SK-N-SH (cell line): Measurements from ENCODE around the gene CYP2A13. TPM values are rescaled to one million over a fixed set of nuclear protein-coding genes. Genes with fewer than 3 reads are reported as not detected.
"Not testable (repeated sequence)": the region's sequence is repeated elsewhere in the genome, so short reads cannot be mapped to it uniquely, and the experiment has no call there.

Experiments used
- CTCF ChIA-PET: fragments of 300-600, 350-600 bp; formaldehyde crosslinking; extraction: SDS; loops from one replicate; lab custom pipeline; 2021; lab: Yijun Ruan, JAX
- POLR2A ChIA-PET: fragments of 350-600 bp; sonication (Branson Sonifier 250); formaldehyde crosslinking; extraction: SDS; loops from one replicate; lab custom pipeline; 2020; ENCODE audit warnings: antibody characterized with exemption, inconsistent platforms; lab: Yijun Ruan, JAX
- DNase-seq: peaks from one replicate; pipeline ENCODE4 v3.0.0; 2012
- H2AFZ ChIP-seq: fragments of 200-600 bp; sonication (generic); 2 replicates; pipeline ENCODE4 v1.8.1; 2016; ENCODE audit warnings: antibody characterized with exemption, mild to moderate bottlenecking, low read depth
- H3F3A ChIP-seq: fragments of 200-600 bp; sonication (generic); replicated peaks from 2 replicates; pipeline ENCODE3; 2016; ENCODE audit warnings: antibody characterized with exemption, mild to moderate bottlenecking; ENCODE audit not compliant: insufficient read depth
- H3K27ac ChIP-seq, 2 experiments: fragments of 200-500 bp in 1 of 2; fragments of 200-600 bp in 1 of 2; sonication (Bioruptor generic) in 1 of 2; sonication (generic), shearing (Covaris generic) in 1 of 2; 2 replicates each; pipeline versions ENCODE4 v1.5.1 to v1.6.1; 2014 to 2016; ENCODE audit warnings: low read depth in 2 of 2, inconsistent platforms in 1 of 2, low read length in 1 of 2, mild to moderate bottlenecking in 1 of 2, mixed read lengths in 1 of 2
- H3K27me3 ChIP-seq: fragments of 200-600 bp; sonication (generic), shearing (Covaris generic); 2 replicates; pipeline ENCODE4 v1.6.1; 2016; ENCODE audit warnings: mixed run types; ENCODE audit not compliant: insufficient read depth
- H3K36me3 ChIP-seq, 2 experiments: fragments of 200-500 bp in 1 of 2; fragments of 200-600 bp in 1 of 2; sonication (Bioruptor generic) in 1 of 2; sonication (generic) in 1 of 2; replicated peaks in 1 of 2; 2 replicates each; pipeline versions ENCODE3 to v1.5.1; 2014 to 2016; ENCODE audit warnings: low read length in 1 of 2, mild to moderate bottlenecking in 1 of 2; ENCODE audit not compliant: insufficient read depth in 2 of 2, control insufficient read depth in 1 of 2
- H3K4me1 ChIP-seq, 2 experiments: fragments of 200-500 bp in 1 of 2; fragments of 200-600 bp in 1 of 2; sonication (Bioruptor generic) in 1 of 2; sonication (generic), shearing (Covaris generic) in 1 of 2; 2 replicates each; pipeline versions ENCODE4 v1.5.1 to v1.6.1; 2014 to 2016; ENCODE audit warnings: low read depth in 1 of 2, low read length in 1 of 2, mixed run types in 1 of 2; ENCODE audit not compliant: insufficient read depth in 2 of 2, control insufficient read depth in 1 of 2
- H3K4me2 ChIP-seq: fragments of 200-600 bp; sonication (generic), shearing (Covaris generic); 2 replicates; pipeline ENCODE4 v1.6.1; 2017; ENCODE audit warnings: mixed run types
- H3K4me3 ChIP-seq, 2 experiments: fragments of 200-500 bp in 1 of 2; fragments of 200-600 bp in 1 of 2; sonication (Bioruptor generic) in 1 of 2; sonication (generic), shearing (Covaris generic) in 1 of 2; 2 replicates each; pipeline versions ENCODE4 v1.5.1 to v1.8.1; 2014 to 2016; ENCODE audit warnings: low read depth in 2 of 2, inconsistent platforms in 1 of 2, low read length in 1 of 2, mild to moderate bottlenecking in 1 of 2, mixed read lengths in 1 of 2, moderate library complexity in 1 of 2
- H3K79me2 ChIP-seq: fragments of 200-600 bp; sonication (generic); 2 replicates; pipeline ENCODE4 v1.8.1; 2017; ENCODE audit warnings: mild to moderate bottlenecking; ENCODE audit not compliant: insufficient read depth
- H3K9ac ChIP-seq: fragments of 200-600 bp; sonication (generic); 2 replicates; pipeline ENCODE4 v1.6.1; 2017; ENCODE audit warnings: mixed run types
- H3K9me2 ChIP-seq: fragments of 200-600 bp; sonication (generic); 2 replicates; pipeline ENCODE4 v1.6.1; 2017; ENCODE audit warnings: mixed run types
- H3K9me3 ChIP-seq: fragments of 200-600 bp; sonication (generic); 2 replicates; pipeline ENCODE4 v1.6.1; 2017; ENCODE audit warnings: mixed run types, mild to moderate bottlenecking, moderate library complexity
- H4K20me1 ChIP-seq: fragments of 200-600 bp; sonication (generic); 2 replicates; pipeline ENCODE4 v1.6.1; 2017; ENCODE audit warnings: mild to moderate bottlenecking, mixed run types; ENCODE audit not compliant: insufficient read depth
- CHD2 ChIP-seq: fragments of 150-350 bp; IDR thresholded peaks from 2 replicates; pipeline ENCODE4 v1.6.1; 2018; ENCODE audit warnings: low read length; ENCODE audit not compliant: partially characterized antibody
- ELF1 ChIP-seq: IDR thresholded peaks from 2 replicates; pipeline ENCODE4 v1.4.0; 2012
- EP300 ChIP-seq, 2 experiments: IDR thresholded peaks; 2 replicates each; pipeline versions ENCODE4 v1.4.0 to v1.6.1; 2012; ENCODE audit warnings: borderline replicate concordance in 1 of 2, low read depth in 1 of 2, low read length in 1 of 2
- FOXM1 ChIP-seq: IDR thresholded peaks from 2 replicates; pipeline ENCODE4 v1.4.0; 2012; ENCODE audit warnings: low read depth, mild to moderate bottlenecking
- GABPA ChIP-seq: IDR thresholded peaks from 2 replicates; pipeline ENCODE4 v1.4.0; 2012; ENCODE audit warnings: low read depth, mild to moderate bottlenecking
- MXI1 ChIP-seq: IDR thresholded peaks from 2 replicates; pipeline ENCODE4 v1.6.1; 2012; ENCODE audit warnings: mild to moderate bottlenecking, low read depth, low read length, improper control_type of control experiment
- RAD21 ChIP-seq: IDR thresholded peaks from 2 replicates; pipeline ENCODE4 v1.6.1; 2012; ENCODE audit warnings: mild to moderate bottlenecking, low read length
- RCOR1 ChIP-seq: fragments of 150-350 bp; IDR thresholded peaks from 2 replicates; pipeline ENCODE4 v1.6.1; 2017; ENCODE audit warnings: antibody characterized with exemption, low read length
- RFX5 ChIP-seq: IDR thresholded peaks from 2 replicates; pipeline ENCODE4 v1.6.1; 2012; ENCODE audit warnings: mild to moderate bottlenecking, improper control_type of control experiment, low read length
- SIN3A ChIP-seq: IDR thresholded peaks from 2 replicates; pipeline ENCODE4 v1.6.1; 2012; ENCODE audit warnings: low read depth, mild to moderate bottlenecking, low read length, moderate library complexity, borderline replicate concordance
- SMC3 ChIP-seq: IDR thresholded peaks from 2 replicates; pipeline ENCODE4 v1.6.1; 2012; ENCODE audit warnings: low read depth, low read length, improper control_type of control experiment
- TCF12 ChIP-seq: IDR thresholded peaks from 2 replicates; pipeline ENCODE4 v1.4.0; 2012
- TEAD4 ChIP-seq: IDR thresholded peaks from 2 replicates; pipeline ENCODE4 v1.4.0; 2012; ENCODE audit warnings: mild to moderate bottlenecking, borderline replicate concordance; ENCODE audit not compliant: insufficient read depth
- WGBS: methylation state at CpG from one replicate; pipeline ENCODE4 v1.1.6; 2017; ENCODE audit warnings: low lambda C conversion rate; 5-methylcytosine and 5-hydroxymethylcytosine counted together
- polyA plus RNA-seq, 3 experiments: library from polyadenylated mRNA; depleted of rRNA; stranded (reverse); fragments of >200 nt; gene quantifications; 2 replicates each; pipeline ENCODE4 v1.2.3, GENCODE V29; 2012
- TF ChIP-seq, protein P1 (sequence below): IDR thresholded peaks from 2 replicates; pipeline ENCODE4 v1.6.1; 2012; ENCODE audit warnings: mild to moderate bottlenecking, low read depth, low read length, moderate library complexity
- TF ChIP-seq, protein P2 (sequence below): fragments of 150-350 bp; IDR thresholded peaks from 2 replicates; pipeline ENCODE4 v1.6.1; 2017; ENCODE audit warnings: antibody characterized with exemption, low read length, low read depth, borderline replicate concordance
- TF ChIP-seq, protein P3 (sequence below): fragments of 200-600 bp; sonication (generic); IDR thresholded peaks from 2 replicates; pipeline ENCODE4 v1.6.1; 2017; ENCODE audit warnings: antibody characterized with exemption, mild to moderate bottlenecking, moderate library complexity
- TF ChIP-seq, protein P4 (sequence below): IDR thresholded peaks from 2 replicates; pipeline ENCODE4 v1.4.0; 2012; ENCODE audit warnings: low read depth, borderline replicate concordance

The CYP2A13 gene
- polyA plus RNA-seq, 1 of the 3 experiments (the other 2 are of a cell fraction) = not detected

GRCh38 chr19:41039806-41040205, 48.4 kb upstream of the CYP2A13 start:
- H3K9me3 ChIP-seq = no peaks in the 10 kb centered on the region
- no peaks in the 10 kb centered on the region for H3K36me3 ChIP-seq
- H3K9ac ChIP-seq = no peak overlapping the region
- H2AFZ ChIP-seq = no peak overlapping the region
- 19% methylated on average over 1 of the region's 1 CpG for WGBS
- TF ChIP-seq GABPA = no peak
- no peak for TF ChIP-seq RAD21
- no peak for TF ChIP-seq RCOR1
- TF ChIP-seq TCF12 = no peak
- TF ChIP-seq, protein P1, sequence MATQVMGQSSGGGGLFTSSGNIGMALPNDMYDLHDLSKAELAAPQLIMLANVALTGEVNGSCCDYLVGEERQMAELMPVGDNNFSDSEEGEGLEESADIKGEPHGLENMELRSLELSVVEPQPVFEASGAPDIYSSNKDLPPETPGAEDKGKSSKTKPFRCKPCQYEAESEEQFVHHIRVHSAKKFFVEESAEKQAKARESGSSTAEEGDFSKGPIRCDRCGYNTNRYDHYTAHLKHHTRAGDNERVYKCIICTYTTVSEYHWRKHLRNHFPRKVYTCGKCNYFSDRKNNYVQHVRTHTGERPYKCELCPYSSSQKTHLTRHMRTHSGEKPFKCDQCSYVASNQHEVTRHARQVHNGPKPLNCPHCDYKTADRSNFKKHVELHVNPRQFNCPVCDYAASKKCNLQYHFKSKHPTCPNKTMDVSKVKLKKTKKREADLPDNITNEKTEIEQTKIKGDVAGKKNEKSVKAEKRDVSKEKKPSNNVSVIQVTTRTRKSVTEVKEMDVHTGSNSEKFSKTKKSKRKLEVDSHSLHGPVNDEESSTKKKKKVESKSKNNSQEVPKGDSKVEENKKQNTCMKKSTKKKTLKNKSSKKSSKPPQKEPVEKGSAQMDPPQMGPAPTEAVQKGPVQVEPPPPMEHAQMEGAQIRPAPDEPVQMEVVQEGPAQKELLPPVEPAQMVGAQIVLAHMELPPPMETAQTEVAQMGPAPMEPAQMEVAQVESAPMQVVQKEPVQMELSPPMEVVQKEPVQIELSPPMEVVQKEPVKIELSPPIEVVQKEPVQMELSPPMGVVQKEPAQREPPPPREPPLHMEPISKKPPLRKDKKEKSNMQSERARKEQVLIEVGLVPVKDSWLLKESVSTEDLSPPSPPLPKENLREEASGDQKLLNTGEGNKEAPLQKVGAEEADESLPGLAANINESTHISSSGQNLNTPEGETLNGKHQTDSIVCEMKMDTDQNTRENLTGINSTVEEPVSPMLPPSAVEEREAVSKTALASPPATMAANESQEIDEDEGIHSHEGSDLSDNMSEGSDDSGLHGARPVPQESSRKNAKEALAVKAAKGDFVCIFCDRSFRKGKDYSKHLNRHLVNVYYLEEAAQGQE = no peak
- TF ChIP-seq, protein P2, sequence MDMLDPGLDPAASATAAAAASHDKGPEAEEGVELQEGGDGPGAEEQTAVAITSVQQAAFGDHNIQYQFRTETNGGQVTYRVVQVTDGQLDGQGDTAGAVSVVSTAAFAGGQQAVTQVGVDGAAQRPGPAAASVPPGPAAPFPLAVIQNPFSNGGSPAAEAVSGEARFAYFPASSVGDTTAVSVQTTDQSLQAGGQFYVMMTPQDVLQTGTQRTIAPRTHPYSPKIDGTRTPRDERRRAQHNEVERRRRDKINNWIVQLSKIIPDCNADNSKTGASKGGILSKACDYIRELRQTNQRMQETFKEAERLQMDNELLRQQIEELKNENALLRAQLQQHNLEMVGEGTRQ = no peak
- TF ChIP-seq EP300 (IDR thresholded peaks at IDR 0.05; ENCODE audit: borderline replicate concordance in 1 of 2, low read depth in 1 of 2, low read length in 1 of 2) = no peak
- no peak for TF ChIP-seq SIN3A
- no peak for TF ChIP-seq MXI1
- TF ChIP-seq, protein P3, sequence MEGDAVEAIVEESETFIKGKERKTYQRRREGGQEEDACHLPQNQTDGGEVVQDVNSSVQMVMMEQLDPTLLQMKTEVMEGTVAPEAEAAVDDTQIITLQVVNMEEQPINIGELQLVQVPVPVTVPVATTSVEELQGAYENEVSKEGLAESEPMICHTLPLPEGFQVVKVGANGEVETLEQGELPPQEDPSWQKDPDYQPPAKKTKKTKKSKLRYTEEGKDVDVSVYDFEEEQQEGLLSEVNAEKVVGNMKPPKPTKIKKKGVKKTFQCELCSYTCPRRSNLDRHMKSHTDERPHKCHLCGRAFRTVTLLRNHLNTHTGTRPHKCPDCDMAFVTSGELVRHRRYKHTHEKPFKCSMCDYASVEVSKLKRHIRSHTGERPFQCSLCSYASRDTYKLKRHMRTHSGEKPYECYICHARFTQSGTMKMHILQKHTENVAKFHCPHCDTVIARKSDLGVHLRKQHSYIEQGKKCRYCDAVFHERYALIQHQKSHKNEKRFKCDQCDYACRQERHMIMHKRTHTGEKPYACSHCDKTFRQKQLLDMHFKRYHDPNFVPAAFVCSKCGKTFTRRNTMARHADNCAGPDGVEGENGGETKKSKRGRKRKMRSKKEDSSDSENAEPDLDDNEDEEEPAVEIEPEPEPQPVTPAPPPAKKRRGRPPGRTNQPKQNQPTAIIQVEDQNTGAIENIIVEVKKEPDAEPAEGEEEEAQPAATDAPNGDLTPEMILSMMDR = no peak
- TF ChIP-seq FOXM1 = no peak
- TF ChIP-seq RFX5 = no peak
- TF ChIP-seq SMC3 = no peak
- TF ChIP-seq ELF1 = no peak
- no peak for TF ChIP-seq TEAD4
- TF ChIP-seq CHD2 = no peak
- TF ChIP-seq, protein P4, sequence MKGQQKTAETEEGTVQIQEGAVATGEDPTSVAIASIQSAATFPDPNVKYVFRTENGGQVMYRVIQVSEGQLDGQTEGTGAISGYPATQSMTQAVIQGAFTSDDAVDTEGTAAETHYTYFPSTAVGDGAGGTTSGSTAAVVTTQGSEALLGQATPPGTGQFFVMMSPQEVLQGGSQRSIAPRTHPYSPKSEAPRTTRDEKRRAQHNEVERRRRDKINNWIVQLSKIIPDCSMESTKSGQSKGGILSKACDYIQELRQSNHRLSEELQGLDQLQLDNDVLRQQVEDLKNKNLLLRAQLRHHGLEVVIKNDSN = no peak
- ChIA-PET CTCF (no interaction called here), POLR2A (no interaction called here)
- no peaks in the 10 kb centered on the region for H3K79me2 ChIP-seq
- H3K27ac ChIP-seq = no peak overlapping the region
- no peak overlapping the region for H3K4me2 ChIP-seq
- no peaks in the 10 kb centered on the region for H3K9me2 ChIP-seq
- H3K4me1 ChIP-seq = no peaks in the 10 kb centered on the region
- H4K20me1 ChIP-seq = no peaks in the 10 kb centered on the region
- no peak overlapping the region for H3K4me3 ChIP-seq
- no peak for DNase-seq
- peaks cover 15% of the 10 kb centered on the region for H3K27me3 ChIP-seq
- no peaks in the 10 kb centered on the region for H3F3A ChIP-seq

GRCh38 chr19:41045095-41045494, 43.2 kb upstream of the CYP2A13 start:
- H3F3A ChIP-seq, H3K4me3 ChIP-seq, POLR2A ChIA-PET, H3K4me1 ChIP-seq, H3K9ac ChIP-seq, H3K9me3 ChIP-seq, H2AFZ ChIP-seq, H3K36me3 ChIP-seq, DNase-seq, H3K9me2 ChIP-seq, H3K4me2 ChIP-seq, CTCF ChIA-PET, H3K79me2 ChIP-seq, H3K27ac ChIP-seq, H4K20me1 ChIP-seq: not testable (repeated sequence)
- 5% methylated on average over 1 of the region's 1 CpG for WGBS
- peaks cover 51% of the 10 kb centered on the region for H3K27me3 ChIP-seq
